ENCODE results near the gene NKX1-1. TPM values are rescaled to one million over a fixed set of nuclear protein-coding genes. Genes with fewer than 3 reads are reported as not detected.
"Not testable (repeated sequence)": the region's sequence is repeated elsewhere in the genome, so short reads cannot be mapped to it uniquely, and the experiment has no call there.

Gene NKX1-1
- polyA plus RNA-seq, 1 experiment = not detected

DNA sequence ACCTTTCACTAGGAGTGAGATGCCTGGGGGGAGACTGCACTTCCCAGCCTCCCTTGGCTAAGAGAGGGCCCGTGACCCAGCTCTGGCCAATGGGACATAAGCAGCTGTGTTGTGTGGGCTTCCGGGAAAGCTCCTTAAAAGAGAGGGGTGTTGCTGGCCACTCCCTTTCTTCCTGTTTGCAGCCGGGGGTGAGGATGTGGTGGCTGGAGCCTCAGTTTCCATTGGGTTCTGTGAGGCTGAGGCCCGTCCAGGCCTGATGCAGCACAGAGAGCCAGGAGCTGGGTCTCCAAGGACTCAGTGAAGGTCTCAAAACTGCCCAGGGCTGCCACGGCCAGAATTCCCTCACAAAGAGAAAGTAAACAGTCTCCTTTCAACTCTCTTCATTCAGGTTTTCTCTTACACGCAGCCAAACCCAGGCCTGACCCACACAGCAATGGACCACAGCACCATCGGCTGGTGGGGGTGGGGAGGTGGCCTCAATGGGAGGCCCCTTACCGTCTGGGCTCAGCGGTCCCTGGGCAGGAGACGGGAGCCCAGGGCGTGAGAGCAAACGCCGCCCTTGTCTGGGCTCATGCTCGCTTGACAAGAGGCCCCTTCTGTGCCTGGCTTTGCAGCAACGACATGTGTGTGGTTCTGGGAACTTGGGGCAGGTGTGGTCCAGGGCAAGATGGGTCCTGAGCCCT is 6.6 kb downstream of the NKX1-1 start:
- no peak for TF ChIP-seq CTCF (IDR thresholded peaks at IDR 0.05; ENCODE audit: insufficient read depth, low read depth, low read length)
- DNase-seq (ENCODE audit: low read depth) = no peak
- no peaks in the 10 kb centered on the region for H3K36me3 ChIP-seq (ENCODE audit: control insufficient read depth, insufficient read depth, low read length)
- ChIA-PET POLR2A (no interaction called here), CTCF (interaction anchor here (1.4 kb wide), 1 partner anchor 10 kb away, joined by 4 read pairs; no protein-coding TSS in a partner anchor)
- H3K27me3 ChIP-seq (ENCODE audit: control insufficient read depth, insufficient read depth, low read length) = peaks cover 22% of the 10 kb centered on the region
- H3K4me3 ChIP-seq (ENCODE audit: low read depth, low read length) = no peak overlapping the region

- Histone ChIP-seq H3K36me3 (ENCODE audit: control insufficient read depth, insufficient read depth, low read length) (peaks cover 1% of the 10 kb centered on the region; the same call in 1 of the 2 replicates), H3K4me3 (ENCODE audit: low read depth, low read length) (no peak overlapping the region), H3K27me3 (ENCODE audit: control insufficient read depth, insufficient read depth, low read length) (peaks cover 16% of the 10 kb centered on the region)
- TF ChIP-seq CTCF (IDR thresholded peaks at IDR 0.05; ENCODE audit: insufficient read depth, low read depth, low read length) = no peak
- no peak for DNase-seq (ENCODE audit: low read depth)
- POLR2A ChIA-PET = no interaction called here
- CTCF ChIA-PET = no interaction called here
Observed at GRCh38 chr4:1398681-1399507, 7.3 kb downstream of the NKX1-1 start.

DNA sequence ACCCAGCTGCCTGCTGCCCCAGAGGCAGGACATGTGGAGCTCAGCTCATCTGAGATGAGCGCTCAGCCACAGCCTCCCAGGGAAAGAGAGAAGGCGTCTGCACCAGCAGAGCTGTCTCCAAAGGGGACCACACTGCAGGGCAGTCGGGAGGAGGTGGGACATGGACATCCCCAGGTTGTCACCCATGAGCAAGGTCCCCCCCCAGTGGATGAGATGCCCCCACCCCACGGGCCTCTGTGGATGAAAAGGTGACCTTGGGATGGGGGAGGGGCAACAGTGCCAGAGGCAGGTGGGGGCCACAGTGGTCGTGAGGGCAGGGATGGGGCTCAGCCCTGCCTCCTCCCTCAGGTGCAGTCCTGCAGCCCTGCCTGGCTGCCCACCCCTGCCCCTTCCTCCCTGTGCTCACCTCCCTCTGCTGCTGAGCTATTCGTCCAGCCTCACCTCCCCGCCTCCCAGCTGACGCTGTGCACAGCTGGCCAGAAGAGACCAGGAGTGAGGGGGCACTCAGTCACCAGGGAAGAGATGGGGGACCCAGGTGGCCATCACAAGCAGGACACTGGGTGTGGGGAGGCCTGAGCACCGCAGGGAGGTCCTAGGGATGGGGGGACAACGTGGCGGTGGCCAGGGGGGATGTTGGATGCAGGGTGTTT is 9.3 kb downstream of the NKX1-1 start:
- peaks cover 7% of the 10 kb centered on the region for H3K27me3 ChIP-seq (ENCODE audit: control insufficient read depth, insufficient read depth, low read length)
- peaks cover 3% of the 10 kb centered on the region; the same call in 1 of the 2 replicates for H3K36me3 ChIP-seq (ENCODE audit: control insufficient read depth, insufficient read depth, low read length)
- ChIA-PET POLR2A (no interaction called here), CTCF (no interaction called here)
- no peak for DNase-seq (ENCODE audit: low read depth)
- H3K4me3 ChIP-seq (ENCODE audit: low read depth, low read length) = no peak overlapping the region
- no peak for TF ChIP-seq CTCF (IDR thresholded peaks at IDR 0.05; ENCODE audit: insufficient read depth, low read depth, low read length)

DNA sequence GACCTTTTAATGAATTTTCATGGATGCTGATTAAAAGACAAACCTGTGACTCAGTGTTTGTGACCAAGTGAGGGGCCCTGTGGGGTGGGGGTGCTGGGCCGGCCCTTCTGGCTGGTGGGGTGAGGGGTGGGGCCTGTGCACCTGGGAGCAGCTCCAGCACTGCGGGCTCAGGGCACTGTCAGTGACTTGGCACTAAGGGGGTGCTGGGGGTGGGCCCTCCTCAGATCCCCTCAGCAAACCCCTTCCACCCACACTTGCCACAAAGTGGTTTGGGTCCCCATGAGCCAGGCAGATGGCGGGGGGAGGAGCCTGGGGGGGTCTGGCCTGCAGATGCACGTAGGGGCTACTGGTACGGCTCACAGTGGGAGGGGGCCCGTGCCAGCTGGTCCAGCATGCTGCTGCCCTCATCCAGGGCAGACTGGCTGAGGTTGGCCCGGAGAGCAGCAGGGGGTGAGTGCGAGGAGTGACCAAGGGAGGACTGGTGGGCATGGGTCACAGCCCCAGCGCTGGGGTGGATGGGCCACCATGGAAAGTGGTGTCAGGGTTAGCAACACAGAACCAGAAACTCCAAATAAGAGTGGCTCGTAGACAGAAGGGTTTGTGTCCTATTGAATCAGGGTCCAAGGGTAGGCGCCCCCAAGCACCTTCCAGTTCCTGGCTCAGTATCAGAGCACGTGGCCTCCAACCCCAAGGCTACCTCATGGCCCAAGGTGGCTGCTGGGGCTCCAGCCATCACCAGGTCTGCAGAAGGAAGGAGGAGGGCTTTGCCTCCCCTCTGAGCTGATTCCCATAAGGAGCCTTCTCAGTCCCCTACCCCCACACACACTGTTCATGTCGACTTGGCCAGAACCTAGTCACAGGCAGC is 10.1 kb downstream of the NKX1-1 start:
- DNase-seq (ENCODE audit: low read depth) = no peak
- TF ChIP-seq CTCF (IDR thresholded peaks at IDR 0.05; ENCODE audit: insufficient read depth, low read depth, low read length) = no peak
- ChIA-PET CTCF (no interaction called here), POLR2A (no interaction called here)
- H3K36me3 ChIP-seq (ENCODE audit: control insufficient read depth, insufficient read depth, low read length) = peaks cover 3% of the 10 kb centered on the region; the same call in 1 of the 2 replicates
- peaks cover 2% of the 10 kb centered on the region for H3K27me3 ChIP-seq (ENCODE audit: control insufficient read depth, insufficient read depth, low read length)
- H3K4me3 ChIP-seq (ENCODE audit: low read depth, low read length) = no peak overlapping the region

DNA sequence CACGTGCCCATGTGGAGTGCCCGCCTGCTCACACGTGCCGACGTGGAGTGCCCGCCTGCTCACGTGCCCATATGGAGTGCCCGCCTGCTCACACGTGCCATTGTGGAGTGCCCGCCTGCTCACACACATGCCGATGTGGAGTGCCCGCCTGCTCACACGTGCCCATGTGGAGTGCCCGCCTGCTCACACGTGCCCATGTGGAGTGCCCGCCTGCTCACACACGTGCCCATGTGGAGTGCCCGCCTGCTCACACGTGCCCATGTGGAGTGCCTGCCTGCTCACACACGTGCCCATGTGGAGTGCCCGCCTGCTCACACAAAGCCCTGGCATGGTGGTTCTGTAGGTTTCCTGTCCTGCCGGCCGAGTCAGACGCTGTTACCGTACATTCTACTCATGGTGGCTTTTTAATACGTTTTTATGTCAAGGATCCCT is 10.8 kb downstream of the NKX1-1 start:
- H3K36me3 ChIP-seq (ENCODE audit: control insufficient read depth, insufficient read depth, low read length); H3K27me3 ChIP-seq (ENCODE audit: control insufficient read depth, insufficient read depth, low read length); H3K4me3 ChIP-seq (ENCODE audit: low read depth, low read length); CTCF ChIA-PET; POLR2A ChIA-PET; DNase-seq (ENCODE audit: low read depth): not testable (repeated sequence)

- H3K36me3 ChIP-seq (ENCODE audit: control insufficient read depth, insufficient read depth, low read length); DNase-seq (ENCODE audit: low read depth); CTCF ChIA-PET; H3K4me3 ChIP-seq (ENCODE audit: low read depth, low read length); H3K27me3 ChIP-seq (ENCODE audit: control insufficient read depth, insufficient read depth, low read length); POLR2A ChIA-PET: not testable (repeated sequence)
Observed at GRCh38 chr4:1394554-1395388, 11.5 kb downstream of the NKX1-1 start.

All from BJ (cell line).